NCI-H345 treated with DMSO at 0.1 percent for 48 hours (cell line): ENCODE measurements around the gene TM4SF20.
"Not testable (repeated sequence)": the region's sequence is repeated elsewhere in the genome, so short reads cannot be mapped to it uniquely, and the experiment has no call there.

Source experiments
- DNase-seq: peaks from one replicate; lab custom pipeline; 2025; ENCODE audit not compliant: unreplicated experiment; lab: John Stamatoyannopoulos, UW

The TM4SF20 gene

GRCh38 chr2:227398684-227399670 lies 19.9 kb upstream of the TM4SF20 start:
- DNase-seq: no peak

- no peak for DNase-seq
These were observed 18.5 kb upstream of the TM4SF20 start for GRCh38 chr2:227397562-227397961.

GRCh38 chr2:227395556-227395955 lies 16.4 kb upstream of the TM4SF20 start:
- DNase-seq: no peak

GRCh38 chr2:227394401-227394800 lies 15.3 kb upstream of the TM4SF20 start:
- no peak for DNase-seq

GRCh38 chr2:227390468-227391256 lies 11.6 kb upstream of the TM4SF20 start:
- no peak for DNase-seq

- DNase-seq: no peak
These were observed 10.6 kb upstream of the TM4SF20 start for GRCh38 chr2:227389661-227390060.

- DNase-seq: no peak
These were observed 10.1 kb upstream of the TM4SF20 start for GRCh38 chr2:227389231-227389630.

- no peak for DNase-seq
These were observed 9.5 kb upstream of the TM4SF20 start for GRCh38 chr2:227388537-227389011.

- DNase-seq: not testable (repeated sequence)
These were observed 8.5 kb upstream of the TM4SF20 start, which contains the start of gene SCYGR1 for GRCh38 chr2:227387583-227387982. Gene SCYGR1 (minus strand): TSS chr2:227387949. CDS start chr2:227387949, 0 bp downstream.

- DNase-seq: no peak
These were observed 7.5 kb upstream of the TM4SF20 start for GRCh38 chr2:227386630-227387029.

- DNase-seq: no peak
These were observed 4.6 kb upstream of the TM4SF20 start for GRCh38 chr2:227383686-227384085.

- not testable (repeated sequence) for DNase-seq
These were observed 3.2 kb upstream of the TM4SF20 start for GRCh38 chr2:227382241-227382835.

GRCh38 chr2:227378371-227378782 lies 729 bp downstream of the TM4SF20 start:
- no peak for DNase-seq

GRCh38 chr2:227377467-227378351 lies 1.4 kb downstream of the TM4SF20 start:
- no peak for DNase-seq

GRCh38 chr2:227376656-227377396 lies 2.3 kb downstream of the TM4SF20 start:
- DNase-seq: no peak

- no peak for DNase-seq
These were observed 4.9 kb downstream of the TM4SF20 start for GRCh38 chr2:227374158-227374557.

GRCh38 chr2:227373389-227373788 lies 5.7 kb downstream of the TM4SF20 start:
- no peak for DNase-seq

- DNase-seq: no peak
These were observed 8.3 kb downstream of the TM4SF20 start for GRCh38 chr2:227370791-227371312.

- no peak for DNase-seq
These were observed 9.0 kb downstream of the TM4SF20 start for GRCh38 chr2:227370092-227370491.
